ENCODE results near the gene FJX1. TPM values are rescaled to one million over a fixed set of nuclear protein-coding genes. Genes with fewer than 3 reads are reported as not detected.
"Not testable (repeated sequence)": the region's sequence is repeated elsewhere in the genome, so short reads cannot be mapped to it uniquely, and the experiment has no call there.

The FJX1 gene
- polyA plus RNA-seq, 3 donors: 0.05 TPM; not detected in 2

- no peaks in the 10 kb centered on the region for H3K9me3 ChIP-seq (replicated peaks in 1 of 2; ENCODE audit: control insufficient read depth in 1 of 2, insufficient read depth in 1 of 2, low read length in 2 of 2)
- no peaks in the 10 kb centered on the region for H3K36me3 ChIP-seq (replicated peaks in 1 of 2; ENCODE audit: control insufficient read depth in 1 of 2, insufficient read depth in 2 of 2, low read length in 2 of 2)
- Mint-ChIP-seq H3K4me1 (peaks cover 4% of the 10 kb centered on the region), H3K9me3 (peaks cover 0 to 5% (median 0%) of the 10 kb centered on the region in 7 donors), H3K4me3 (no peak overlapping the region), H3K27ac (no peak overlapping the region), H3K27me3 (ENCODE audit: low read depth in 3 of 3) (peaks cover 14 to 17% (median 16%) of the 10 kb centered on the region in 3 donors), H3K36me3 (no peaks in the 10 kb centered on the region)
- no peaks in the 10 kb centered on the region for H3K4me1 ChIP-seq (ENCODE audit: control insufficient read depth in 1 of 2, insufficient read depth in 2 of 2, low read length in 2 of 2)
- H3K27me3 ChIP-seq (ENCODE audit: control insufficient read depth in 2 of 2, insufficient read depth in 2 of 2, low read length in 2 of 2): peaks cover 5 to 12% of the 10 kb centered on the region in 2 donors
- H3K4me2 ChIP-seq (replicated peaks; ENCODE audit: extremely low read depth, low read length, poor library complexity, severe bottlenecking): no peak overlapping the region
- no peak for TF ChIP-seq CTCF (IDR thresholded peaks at IDR 0.05)
- no peaks in the 10 kb centered on the region for H4K20me1 ChIP-seq (ENCODE audit: insufficient read depth, low read length)
- H3K27ac ChIP-seq (ENCODE audit: low read depth in 1 of 2, low read length in 2 of 2): no peak overlapping the region
- intact Hi-C loops (cut with micrococcal nuclease): no loop called here
- no peak overlapping the region for H3K4me3 ChIP-seq (replicated peaks in 1 of 3; ENCODE audit: low read depth in 2 of 3, low read length in 3 of 3)
- 89% methylated on average over 3 of the region's 4 CpGs for WGBS (ENCODE audit: insufficient coverage)
- H2AFZ ChIP-seq (ENCODE audit: insufficient read depth, low read depth, low read length, poor library complexity, severe bottlenecking): no peak overlapping the region
- DNase-seq: no peak
- no peak overlapping the region for H3K9ac ChIP-seq (ENCODE audit: insufficient read depth, low read length, poor library complexity, severe bottlenecking)
- H3K79me2 ChIP-seq (ENCODE audit: insufficient read depth, low read length): no peaks in the 10 kb centered on the region
Observed at GRCh38 chr11:35650467-35650866, 32.2 kb downstream of the FJX1 start.

- intact Hi-C loops (cut with micrococcal nuclease): no loop called here
- H3K4me3 Mint-ChIP-seq: no peak overlapping the region
- WGBS (ENCODE audit: insufficient coverage): no CpG with 5 or more reads among the region's 3 CpGs
- H3K9ac ChIP-seq (ENCODE audit: insufficient read depth, low read length, poor library complexity, severe bottlenecking): no peak overlapping the region
- no peak overlapping the region for H2AFZ ChIP-seq (ENCODE audit: insufficient read depth, low read depth, low read length, poor library complexity, severe bottlenecking)
- H3K9me3 Mint-ChIP-seq: peaks cover 0 to 5% (median 0%) of the 10 kb centered on the region in 7 donors
- no peaks in the 10 kb centered on the region for H3K4me1 ChIP-seq (ENCODE audit: control insufficient read depth in 1 of 2, insufficient read depth in 2 of 2, low read length in 2 of 2)
- H3K9me3 ChIP-seq (replicated peaks in 1 of 2; ENCODE audit: control insufficient read depth in 1 of 2, insufficient read depth in 1 of 2, low read length in 2 of 2): no peaks in the 10 kb centered on the region
- no peaks in the 10 kb centered on the region for H3K36me3 Mint-ChIP-seq
- H3K27ac Mint-ChIP-seq: no peak overlapping the region
- peaks cover 11 to 15% of the 10 kb centered on the region in 2 donors for H3K27me3 ChIP-seq (ENCODE audit: control insufficient read depth in 2 of 2, insufficient read depth in 2 of 2, low read length in 2 of 2)
- no peak overlapping the region for H3K4me3 ChIP-seq (replicated peaks in 1 of 3; ENCODE audit: low read depth in 2 of 3, low read length in 3 of 3)
- H3K27ac ChIP-seq (ENCODE audit: low read depth in 1 of 2, low read length in 2 of 2): no peak overlapping the region
- DNase-seq: no peak
- no peak for TF ChIP-seq CTCF (IDR thresholded peaks at IDR 0.05)
- peaks cover 4% of the 10 kb centered on the region for H3K4me1 Mint-ChIP-seq
- H3K79me2 ChIP-seq (ENCODE audit: insufficient read depth, low read length): no peaks in the 10 kb centered on the region
- H3K4me2 ChIP-seq (replicated peaks; ENCODE audit: extremely low read depth, low read length, poor library complexity, severe bottlenecking): no peak overlapping the region
- H3K27me3 Mint-ChIP-seq (ENCODE audit: low read depth in 3 of 3): peaks cover 18 to 22% (median 21%) of the 10 kb centered on the region in 3 donors
- no peaks in the 10 kb centered on the region for H3K36me3 ChIP-seq (replicated peaks in 1 of 2; ENCODE audit: control insufficient read depth in 1 of 2, insufficient read depth in 2 of 2, low read length in 2 of 2)
- H4K20me1 ChIP-seq (ENCODE audit: insufficient read depth, low read length): no peaks in the 10 kb centered on the region
Observed at GRCh38 chr11:35651263-35651662, 33.0 kb downstream of the FJX1 start.

DNA sequence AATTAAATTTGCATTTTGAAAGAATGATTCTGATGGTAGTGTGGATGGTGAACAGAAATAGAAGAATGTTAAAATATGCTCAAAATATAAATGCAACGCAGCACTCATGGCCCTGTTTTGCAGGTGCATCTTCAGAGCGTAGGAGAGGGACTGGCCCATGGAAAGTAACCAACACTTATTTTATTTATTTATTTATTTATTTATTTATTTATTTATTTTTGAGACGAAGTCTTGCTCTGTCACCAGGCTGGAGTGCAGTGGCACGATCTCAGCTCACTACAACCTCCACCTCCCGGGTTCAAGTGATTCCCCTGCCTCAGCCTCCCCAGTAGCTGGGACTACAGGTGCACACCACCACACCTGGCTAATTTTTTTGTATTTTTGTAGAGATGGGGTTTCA lies 34.5 kb downstream of the FJX1 start:
- WGBS (ENCODE audit: insufficient coverage): no CpG with 5 or more reads among the region's 5 CpGs
- H3K4me1 ChIP-seq (ENCODE audit: control insufficient read depth in 1 of 2, insufficient read depth in 2 of 2, low read length in 2 of 2); H3K4me3 Mint-ChIP-seq; H3K9me3 Mint-ChIP-seq; H3K36me3 Mint-ChIP-seq; H3K9ac ChIP-seq (ENCODE audit: insufficient read depth, low read length, poor library complexity, severe bottlenecking); H2AFZ ChIP-seq (ENCODE audit: insufficient read depth, low read depth, low read length, poor library complexity, severe bottlenecking); H3K4me1 Mint-ChIP-seq; H3K4me3 ChIP-seq (replicated peaks in 1 of 3; ENCODE audit: low read depth in 2 of 3, low read length in 3 of 3); H3K9me3 ChIP-seq (replicated peaks in 1 of 2; ENCODE audit: control insufficient read depth in 1 of 2, insufficient read depth in 1 of 2, low read length in 2 of 2); H3K27ac ChIP-seq (ENCODE audit: low read depth in 1 of 2, low read length in 2 of 2); H4K20me1 ChIP-seq (ENCODE audit: insufficient read depth, low read length); H3K36me3 ChIP-seq (replicated peaks in 1 of 2; ENCODE audit: control insufficient read depth in 1 of 2, insufficient read depth in 2 of 2, low read length in 2 of 2); intact Hi-C loops (cut with micrococcal nuclease); H3K4me2 ChIP-seq (replicated peaks; ENCODE audit: extremely low read depth, low read length, poor library complexity, severe bottlenecking); H3K79me2 ChIP-seq (ENCODE audit: insufficient read depth, low read length); H3K27ac Mint-ChIP-seq; DNase-seq: not testable (repeated sequence)
- H3K27me3 Mint-ChIP-seq (ENCODE audit: low read depth in 3 of 3): peaks cover 20 to 32% (median 24%) of the 10 kb centered on the region in 3 donors
- H3K27me3 ChIP-seq (ENCODE audit: control insufficient read depth in 2 of 2, insufficient read depth in 2 of 2, low read length in 2 of 2): peaks cover 12 to 16% of the 10 kb centered on the region in 2 donors

Data from CD14-positive monocyte (primary cell).